ENCODE measurements around the gene CUTA. TPM values are rescaled to one million over a fixed set of nuclear protein-coding genes. Genes with fewer than 3 reads are reported as not detected.

The CUTA gene
- total and polyA plus RNA-seq, 2 of the 13 experiments (the other 11 are each of a cell fraction or from before 2014, with no cell fraction given), result 170 to 180 TPM

DNA sequence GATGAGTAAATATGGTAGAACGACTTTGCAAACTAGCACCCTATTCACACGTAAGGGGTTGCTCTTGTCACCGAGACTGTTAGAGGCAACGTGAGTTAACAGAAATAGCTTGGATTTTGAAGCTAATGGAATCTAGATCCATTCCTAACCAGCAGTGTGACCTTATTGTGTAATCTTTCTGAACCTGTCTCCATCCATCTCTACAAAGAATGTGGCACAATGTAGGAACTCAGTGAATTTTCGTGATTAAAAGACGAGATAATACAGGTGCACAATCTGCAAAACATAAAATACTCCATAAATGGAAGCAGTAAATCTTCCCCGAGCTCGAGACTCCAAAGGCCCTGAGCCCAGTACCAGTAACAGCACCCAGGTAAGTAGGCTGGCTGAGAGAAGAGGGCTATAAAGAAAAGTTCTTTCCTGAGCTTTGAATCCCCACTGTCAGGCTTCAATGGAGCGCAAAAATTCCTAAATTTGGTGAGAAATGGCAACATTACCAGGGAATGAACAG, 27.1 kb downstream of the CUTA start:
- peak overlapping the region; percentile 3 to 95 (median 27); a peak in 4 of 6 replicates for H3K4me3 ChIP-seq (replicated peaks in 1 of 3; ENCODE audit: insufficient read depth in 1 of 3, low read depth in 2 of 3, low read length in 3 of 3)
- intact Hi-C loops (cut with micrococcal nuclease; ENCODE audit: unreplicated experiment), result loop anchor here (1.0 to 5.0 kb wide), 5 partner anchors 19 to 194 kb away; partner anchors contain the start of gene CUTA
- TSS peak; percentile 93 for BruUV-seq (replicated peaks)
- no peak for FAIRE-seq
- H3K27me3 ChIP-seq (ENCODE audit: control insufficient read depth in 1 of 2, insufficient read depth in 2 of 2, low read length in 2 of 2), result no peaks in the 10 kb centered on the region; a peak in 1 of 5 replicates
- ChIA-PET POLR2A (interaction anchor here (1.0 to 1.5 kb wide), 6 partner anchors 19 to 119 kb away, joined by 4 to 8 read pairs (median 6); partner anchors contain the start of genes CUTA, PHF1, RPS18 and VPS52), CTCF (ENCODE audit: low intra/inter-chr PET ratio, low total read pairs) (interaction anchor here (1.0 to 1.5 kb wide), 3 partner anchors 35 to 110 kb away, joined by 3 to 19 read pairs (median 5); no protein-coding TSS in a partner anchor)
- ATAC-seq, result no peak
- H3K9me3 ChIP-seq (ENCODE audit: low read length), result no peaks in the 10 kb centered on the region
- in situ Hi-C loops (cut with HindIII; ENCODE audit: extremely low pct_ligation_motif_present, low pct_unique_long_range_greater_than_20kb), result no loop called here
- H3K79me2 ChIP-seq (ENCODE audit: insufficient read depth, low read length), result peaks cover 41% of the 10 kb centered on the region
- no peaks in the 10 kb centered on the region for H4K20me1 ChIP-seq (ENCODE audit: insufficient read depth, low read length)
- H3K9ac ChIP-seq (ENCODE audit: insufficient read depth, low read depth, low read length), result peak overlapping the region; percentile 60
- no peak for DNase-seq (ENCODE audit: low spot score)
- H3K4me1 ChIP-seq (ENCODE audit: insufficient read depth, low read length), result peaks cover 44% of the 10 kb centered on the region
- 69% methylated on average over 9 of the region's 9 CpGs for WGBS (ENCODE audit: low lambda C conversion rate)
- H3K27ac ChIP-seq (ENCODE audit: extremely low read length, insufficient read depth, low read length), result peak overlapping the region; percentile 70
- peak overlapping the region; percentile 72 for H3K4me2 ChIP-seq (ENCODE audit: low read depth, low read length)
- peak overlapping the region; percentile 97 for H2AFZ ChIP-seq (ENCODE audit: low read length)
- no peaks in the 10 kb centered on the region; a peak in 1 of 5 replicates for H3K36me3 ChIP-seq (replicated peaks in 1 of 2; ENCODE audit: control insufficient read depth in 1 of 2, insufficient read depth in 2 of 2, low read length in 2 of 2)
- TF ChIP-seq ZNF629 (CRISPR knock-in tag; conservative IDR thresholded peaks at IDR 0.05) (0 out of 2 replicates have a peak, but pooled peaks have one; percentile 22), JDP2 (CRISPR knock-in tag; IDR thresholded peaks at IDR 0.05; ENCODE audit: borderline replicate concordance) (no peak), HDAC6 (IDR thresholded peaks at IDR 0.05; ENCODE audit: low read depth, low read length) (no peak), RARG (CRISPR knock-in tag; IDR thresholded peaks at IDR 0.05; ENCODE audit: low read depth) (0 out of 2 replicates have a peak, but pooled peaks have one; percentile 53), POLR2AphosphoS5 (IDR thresholded peaks at IDR 0.05; ENCODE audit: low read depth, low read length) (peak; percentile 69; the same call in 1 of the 2 replicates), TCF12 (IDR thresholded peaks at IDR 0.05) (no peak), TCF12 (CRISPR knock-in tag; IDR thresholded peaks at IDR 0.05) (0 out of 2 replicates have a peak, but pooled peaks have one; percentile 49), ZNF253 (CRISPR knock-in tag; IDR thresholded peaks at IDR 0.05; ENCODE audit: borderline replicate concordance) (peak; percentile 70; the same call in 1 of the 2 replicates), ZNF546 (CRISPR knock-in tag; conservative IDR thresholded peaks at IDR 0.05) (no peak), EHMT2 (IDR thresholded peaks at IDR 0.05; ENCODE audit: borderline replicate concordance, low read depth, low read length) (peak; percentile 87), RELA (CRISPR knock-in tag; IDR thresholded peaks at IDR 0.05) (no peak), MAZ (IDR thresholded peaks at IDR 0.05; ENCODE audit: borderline replicate concordance, low read depth, low read length) (no peak), MAZ (CRISPR knock-in tag; IDR thresholded peaks at IDR 0.05; ENCODE audit: low read depth) (no peak)
- TF ChIP-seq, protein P1, sequence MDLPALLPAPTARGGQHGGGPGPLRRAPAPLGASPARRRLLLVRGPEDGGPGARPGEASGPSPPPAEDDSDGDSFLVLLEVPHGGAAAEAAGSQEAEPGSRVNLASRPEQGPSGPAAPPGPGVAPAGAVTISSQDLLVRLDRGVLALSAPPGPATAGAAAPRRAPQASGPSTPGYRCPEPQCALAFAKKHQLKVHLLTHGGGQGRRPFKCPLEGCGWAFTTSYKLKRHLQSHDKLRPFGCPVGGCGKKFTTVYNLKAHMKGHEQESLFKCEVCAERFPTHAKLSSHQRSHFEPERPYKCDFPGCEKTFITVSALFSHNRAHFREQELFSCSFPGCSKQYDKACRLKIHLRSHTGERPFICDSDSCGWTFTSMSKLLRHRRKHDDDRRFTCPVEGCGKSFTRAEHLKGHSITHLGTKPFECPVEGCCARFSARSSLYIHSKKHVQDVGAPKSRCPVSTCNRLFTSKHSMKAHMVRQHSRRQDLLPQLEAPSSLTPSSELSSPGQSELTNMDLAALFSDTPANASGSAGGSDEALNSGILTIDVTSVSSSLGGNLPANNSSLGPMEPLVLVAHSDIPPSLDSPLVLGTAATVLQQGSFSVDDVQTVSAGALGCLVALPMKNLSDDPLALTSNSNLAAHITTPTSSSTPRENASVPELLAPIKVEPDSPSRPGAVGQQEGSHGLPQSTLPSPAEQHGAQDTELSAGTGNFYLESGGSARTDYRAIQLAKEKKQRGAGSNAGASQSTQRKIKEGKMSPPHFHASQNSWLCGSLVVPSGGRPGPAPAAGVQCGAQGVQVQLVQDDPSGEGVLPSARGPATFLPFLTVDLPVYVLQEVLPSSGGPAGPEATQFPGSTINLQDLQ (CRISPR knock-in tag; IDR thresholded peaks at IDR 0.05), result 0 out of 2 replicates have a peak, but pooled peaks have one; percentile 51
- TF ChIP-seq, protein P2, sequence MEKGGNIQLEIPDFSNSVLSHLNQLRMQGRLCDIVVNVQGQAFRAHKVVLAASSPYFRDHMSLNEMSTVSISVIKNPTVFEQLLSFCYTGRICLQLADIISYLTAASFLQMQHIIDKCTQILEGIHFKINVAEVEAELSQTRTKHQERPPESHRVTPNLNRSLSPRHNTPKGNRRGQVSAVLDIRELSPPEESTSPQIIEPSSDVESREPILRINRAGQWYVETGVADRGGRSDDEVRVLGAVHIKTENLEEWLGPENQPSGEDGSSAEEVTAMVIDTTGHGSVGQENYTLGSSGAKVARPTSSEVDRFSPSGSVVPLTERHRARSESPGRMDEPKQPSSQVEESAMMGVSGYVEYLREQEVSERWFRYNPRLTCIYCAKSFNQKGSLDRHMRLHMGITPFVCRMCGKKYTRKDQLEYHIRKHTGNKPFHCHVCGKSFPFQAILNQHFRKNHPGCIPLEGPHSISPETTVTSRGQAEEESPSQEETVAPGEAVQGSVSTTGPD (CRISPR knock-in tag; IDR thresholded peaks at IDR 0.05), result peak; percentile 80; the same call in 1 of the 2 replicates
- TF ChIP-seq, protein P3, sequence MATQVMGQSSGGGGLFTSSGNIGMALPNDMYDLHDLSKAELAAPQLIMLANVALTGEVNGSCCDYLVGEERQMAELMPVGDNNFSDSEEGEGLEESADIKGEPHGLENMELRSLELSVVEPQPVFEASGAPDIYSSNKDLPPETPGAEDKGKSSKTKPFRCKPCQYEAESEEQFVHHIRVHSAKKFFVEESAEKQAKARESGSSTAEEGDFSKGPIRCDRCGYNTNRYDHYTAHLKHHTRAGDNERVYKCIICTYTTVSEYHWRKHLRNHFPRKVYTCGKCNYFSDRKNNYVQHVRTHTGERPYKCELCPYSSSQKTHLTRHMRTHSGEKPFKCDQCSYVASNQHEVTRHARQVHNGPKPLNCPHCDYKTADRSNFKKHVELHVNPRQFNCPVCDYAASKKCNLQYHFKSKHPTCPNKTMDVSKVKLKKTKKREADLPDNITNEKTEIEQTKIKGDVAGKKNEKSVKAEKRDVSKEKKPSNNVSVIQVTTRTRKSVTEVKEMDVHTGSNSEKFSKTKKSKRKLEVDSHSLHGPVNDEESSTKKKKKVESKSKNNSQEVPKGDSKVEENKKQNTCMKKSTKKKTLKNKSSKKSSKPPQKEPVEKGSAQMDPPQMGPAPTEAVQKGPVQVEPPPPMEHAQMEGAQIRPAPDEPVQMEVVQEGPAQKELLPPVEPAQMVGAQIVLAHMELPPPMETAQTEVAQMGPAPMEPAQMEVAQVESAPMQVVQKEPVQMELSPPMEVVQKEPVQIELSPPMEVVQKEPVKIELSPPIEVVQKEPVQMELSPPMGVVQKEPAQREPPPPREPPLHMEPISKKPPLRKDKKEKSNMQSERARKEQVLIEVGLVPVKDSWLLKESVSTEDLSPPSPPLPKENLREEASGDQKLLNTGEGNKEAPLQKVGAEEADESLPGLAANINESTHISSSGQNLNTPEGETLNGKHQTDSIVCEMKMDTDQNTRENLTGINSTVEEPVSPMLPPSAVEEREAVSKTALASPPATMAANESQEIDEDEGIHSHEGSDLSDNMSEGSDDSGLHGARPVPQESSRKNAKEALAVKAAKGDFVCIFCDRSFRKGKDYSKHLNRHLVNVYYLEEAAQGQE (IDR thresholded peaks at IDR 0.05; ENCODE audit: borderline replicate concordance in 1 of 2, low read depth in 1 of 2, low read length in 2 of 2), result no peak

All from HepG2 (cell line).